H9 (cell line): ENCODE measurements around the gene TMEM131. TPM values are rescaled to one million over a fixed set of nuclear protein-coding genes. Genes with fewer than 3 reads are reported as not detected.

ENCODE experiments used
- DNase-seq: peaks from one replicate; pipeline ENCODE4 v3.0.0-alpha.2; 2017
- H2AFZ ChIP-seq: one replicate; pipeline ENCODE4 v1.6.1; 2013; ENCODE audit warnings: mild to moderate bottlenecking, low read length, control low read depth, moderate library complexity
- H2AK5ac ChIP-seq: 2 replicates; pipeline ENCODE4 v1.6.1; 2013; ENCODE audit warnings: low read length, control low read depth, mixed read lengths; ENCODE audit not compliant: insufficient read length
- H2BK120ac ChIP-seq: one replicate; pipeline ENCODE4 v1.6.1; 2013; ENCODE audit warnings: low read depth, mild to moderate bottlenecking, low read length, control low read depth, inconsistent platforms; ENCODE audit not compliant: poor library complexity, severe bottlenecking
- H2BK12ac ChIP-seq: 2 replicates; pipeline ENCODE4 v1.6.1; 2013; ENCODE audit warnings: low read length, control low read depth, mixed read lengths, low read depth; ENCODE audit not compliant: insufficient read length
- H2BK15ac ChIP-seq: 2 replicates; pipeline ENCODE4 v1.6.1; 2013; ENCODE audit warnings: low read depth, low read length, control low read depth
- H2BK20ac ChIP-seq: one replicate; pipeline ENCODE4 v1.6.1; 2013; ENCODE audit warnings: low read depth, mild to moderate bottlenecking, low read length, control low read depth, inconsistent platforms; ENCODE audit not compliant: poor library complexity, severe bottlenecking
- H2BK5ac ChIP-seq: 2 replicates; pipeline ENCODE4 v1.6.1; 2013; ENCODE audit warnings: low read length, control low read depth, mixed read lengths; ENCODE audit not compliant: insufficient read length
- H3K14ac ChIP-seq: 2 replicates; pipeline ENCODE4 v1.6.1; 2013; ENCODE audit warnings: low read length, control low read depth; ENCODE audit not compliant: insufficient read depth
- H3K18ac ChIP-seq: 2 replicates; pipeline ENCODE4 v1.6.1; 2013; ENCODE audit warnings: low read depth, mild to moderate bottlenecking, mixed read lengths, low read length, control low read depth; ENCODE audit not compliant: insufficient read length
- H3K23ac ChIP-seq: 2 replicates; pipeline ENCODE4 v1.6.1; 2013; ENCODE audit warnings: low read length, control low read depth, mixed read lengths, low read depth; ENCODE audit not compliant: insufficient read length
- H3K23me2 ChIP-seq: 2 replicates; pipeline ENCODE4 v1.6.1; 2013; ENCODE audit warnings: low read depth, mild to moderate bottlenecking, mixed read lengths, low read length, control low read depth; ENCODE audit not compliant: insufficient read length, poor library complexity, severe bottlenecking
- H3K27ac ChIP-seq: 2 replicates; pipeline ENCODE4 v1.5.1; 2013; ENCODE audit warnings: low read length, control low read depth, mixed read lengths, low read depth; ENCODE audit not compliant: insufficient read length
- H3K27me3 ChIP-seq: 2 replicates; pipeline ENCODE4 v1.6.1; 2013; ENCODE audit warnings: low read length, control low read depth, inconsistent platforms; ENCODE audit not compliant: insufficient read depth
- H3K4ac ChIP-seq: 2 replicates; pipeline ENCODE4 v1.6.1; 2013; ENCODE audit warnings: low read depth, mild to moderate bottlenecking, control low read depth, inconsistent platforms, low read length, moderate library complexity
- H3K4me1 ChIP-seq: 2 replicates; pipeline ENCODE4 v1.6.1; 2013; ENCODE audit warnings: low read length, control low read depth, inconsistent platforms; ENCODE audit not compliant: insufficient read depth
- H3K4me2 ChIP-seq: 2 replicates; pipeline ENCODE4 v1.6.1; 2013; ENCODE audit warnings: low read length, control low read depth, mixed read lengths; ENCODE audit not compliant: insufficient read length, insufficient read depth
- H3K56ac ChIP-seq: 2 replicates; pipeline ENCODE4 v1.6.1; 2013; ENCODE audit warnings: low read depth, mild to moderate bottlenecking, mixed read lengths, low read length, control low read depth; ENCODE audit not compliant: insufficient read length
- H3K79me1 ChIP-seq: 2 replicates; pipeline ENCODE4 v1.6.1; 2013; ENCODE audit warnings: low read depth, mild to moderate bottlenecking, moderate library complexity, low read length, control low read depth, inconsistent platforms; ENCODE audit not compliant: insufficient read depth, poor library complexity, severe bottlenecking
- H3K79me2 ChIP-seq: 2 replicates; pipeline ENCODE4 v1.6.1; 2013; ENCODE audit warnings: low read length, control low read depth, inconsistent platforms; ENCODE audit not compliant: insufficient read depth
- H3K9ac ChIP-seq: 2 replicates; pipeline ENCODE4 v1.6.1; 2013; ENCODE audit warnings: low read length, control low read depth, mixed read lengths; ENCODE audit not compliant: insufficient read length; ENCODE audit errors: extremely low read depth
- H3K9me3 ChIP-seq: one replicate; pipeline ENCODE4 v1.6.1; 2013; ENCODE audit warnings: low read depth, low read length, inconsistent platforms; ENCODE audit not compliant: control insufficient read depth
- H3T11ph ChIP-seq: one replicate; pipeline ENCODE4 v1.6.1; 2013; ENCODE audit warnings: mild to moderate bottlenecking, low read length, control low read depth, inconsistent platforms
- H4K20me1 ChIP-seq: one replicate; pipeline ENCODE4 v1.6.1; 2013; ENCODE audit not compliant: control insufficient read depth, insufficient read length, insufficient read depth
- H4K5ac ChIP-seq: 2 replicates; pipeline ENCODE4 v1.6.1; 2013; ENCODE audit warnings: low read depth, mild to moderate bottlenecking, mixed read lengths, low read length, control low read depth; ENCODE audit not compliant: insufficient read length
- H4K8ac ChIP-seq: replicated peaks from 2 replicates; pipeline ENCODE4 v1.6.1; 2013; ENCODE audit warnings: low read length, control low read depth, mixed read lengths, low read depth; ENCODE audit not compliant: insufficient read length
- H4K91ac ChIP-seq: 2 replicates; pipeline ENCODE4 v1.6.1; 2013; ENCODE audit warnings: low read depth, mild to moderate bottlenecking, moderate library complexity, mixed read lengths, low read length, control low read depth; ENCODE audit not compliant: insufficient read length
- H3K27ac Mint-ChIP-seq, 3 experiments: 2 replicates in 2 of 3; 3 replicates in 1 of 3; pipeline ENCODE4 v1.8.0; 2020 to 2021; ENCODE audit warnings: mixed read lengths in 3 of 3, mild to moderate bottlenecking in 1 of 3, moderate library complexity in 1 of 3
- H3K27me3 Mint-ChIP-seq: 2 replicates; pipeline ENCODE4 v1.8.0; 2021; ENCODE audit warnings: low read depth, mild to moderate bottlenecking, moderate library complexity, mixed read lengths
- H3K36me3 Mint-ChIP-seq, 3 experiments: 2 replicates in 2 of 3; 3 replicates in 1 of 3; pipeline ENCODE4 v1.8.0; 2020 to 2021; ENCODE audit warnings: low read depth in 3 of 3, mixed read lengths in 3 of 3; ENCODE audit not compliant: insufficient read depth in 1 of 3
- H3K4me1 Mint-ChIP-seq, 2 experiments: 2 replicates each; pipeline ENCODE4 v1.8.0; 2020; ENCODE audit warnings: mixed read lengths in 2 of 2
- H3K4me3 Mint-ChIP-seq, 2 experiments: 2 replicates in 1 of 2; 3 replicates in 1 of 2; pipeline ENCODE4 v1.8.0; 2020 to 2021; ENCODE audit warnings: mild to moderate bottlenecking in 2 of 2, mixed read lengths in 2 of 2, moderate library complexity in 1 of 2
- H3K9me3 Mint-ChIP-seq, 2 experiments: 2 replicates in 1 of 2; 3 replicates in 1 of 2; pipeline ENCODE4 v1.8.0; 2020; ENCODE audit warnings: mild to moderate bottlenecking in 2 of 2, mixed read lengths in 2 of 2, moderate library complexity in 1 of 2
- WGBS: extraction: QIAGEN DNeasy Blood & Tissue Kit; methylation state at CpG from one replicate; pipeline ENCODE4 v1.1.7; 2013; ENCODE audit warnings: missing lambda C conversion rate, low lambda C conversion rate, mixed read lengths; ENCODE audit not compliant: insufficient read length; ENCODE audit errors: extremely low coverage; 5-methylcytosine and 5-hydroxymethylcytosine counted together
- total RNA-seq: library from RNA; stranded (reverse); gene quantifications from 2 replicates; pipeline ENCODE4 v1.2.1, GENCODE V29; 2021
- TF ChIP-seq, protein P1 (sequence below): fragments of 200-600 bp; sonication (generic); conservative IDR thresholded peaks from 3 replicates; pipeline ENCODE4 v1.8.0; 2021; ENCODE audit warnings: antibody characterized with exemption, mild to moderate bottlenecking

The TMEM131 gene
- total RNA-seq, 1 experiment from 2014 or later = 20.9 TPM

GRCh38 chr2:98009887-98010760 is 14.4 kb upstream of the TMEM131 start:
- Histone ChIP-seq H3K27ac (no peak overlapping the region), H3K9ac (no peak overlapping the region), H2AK5ac (no peak overlapping the region), H3K79me2 (0 out of 2 replicates have a peak, but pooled peaks cover 2% of the 10 kb centered on the region), H3K14ac (no peak overlapping the region), H3K27me3 (no peaks in the 10 kb centered on the region), H3K18ac (no peak overlapping the region), H2BK15ac (no peak overlapping the region), H3K23me2 (no peaks in the 10 kb centered on the region), H2BK120ac (no peak overlapping the region), H3K4ac (no peak overlapping the region), H3T11ph (no peak overlapping the region), H3K4me1 (no peaks in the 10 kb centered on the region), H3K4me2 (no peak overlapping the region), H3K9me3 (no peaks in the 10 kb centered on the region), H4K20me1 (no peaks in the 10 kb centered on the region), H2BK12ac (no peak overlapping the region), H3K79me1 (no peaks in the 10 kb centered on the region), H4K5ac (no peak overlapping the region), H4K8ac (no peak overlapping the region), H3K56ac (no peak overlapping the region), H2BK5ac (no peak overlapping the region), H4K91ac (no peak overlapping the region), H3K23ac (no peak overlapping the region), H2BK20ac (no peak overlapping the region), H2AFZ (no peak overlapping the region)
- Mint-ChIP-seq H3K4me3 (no peak overlapping the region), H3K27ac (no peak overlapping the region; a peak in 1 of 7 replicates), H3K9me3 (no peaks in the 10 kb centered on the region; a peak in 1 of 5 replicates), H3K4me1 (no peaks in the 10 kb centered on the region), H3K27me3 (no peaks in the 10 kb centered on the region), H3K36me3 (no peaks in the 10 kb centered on the region)
- TF ChIP-seq, protein P1, sequence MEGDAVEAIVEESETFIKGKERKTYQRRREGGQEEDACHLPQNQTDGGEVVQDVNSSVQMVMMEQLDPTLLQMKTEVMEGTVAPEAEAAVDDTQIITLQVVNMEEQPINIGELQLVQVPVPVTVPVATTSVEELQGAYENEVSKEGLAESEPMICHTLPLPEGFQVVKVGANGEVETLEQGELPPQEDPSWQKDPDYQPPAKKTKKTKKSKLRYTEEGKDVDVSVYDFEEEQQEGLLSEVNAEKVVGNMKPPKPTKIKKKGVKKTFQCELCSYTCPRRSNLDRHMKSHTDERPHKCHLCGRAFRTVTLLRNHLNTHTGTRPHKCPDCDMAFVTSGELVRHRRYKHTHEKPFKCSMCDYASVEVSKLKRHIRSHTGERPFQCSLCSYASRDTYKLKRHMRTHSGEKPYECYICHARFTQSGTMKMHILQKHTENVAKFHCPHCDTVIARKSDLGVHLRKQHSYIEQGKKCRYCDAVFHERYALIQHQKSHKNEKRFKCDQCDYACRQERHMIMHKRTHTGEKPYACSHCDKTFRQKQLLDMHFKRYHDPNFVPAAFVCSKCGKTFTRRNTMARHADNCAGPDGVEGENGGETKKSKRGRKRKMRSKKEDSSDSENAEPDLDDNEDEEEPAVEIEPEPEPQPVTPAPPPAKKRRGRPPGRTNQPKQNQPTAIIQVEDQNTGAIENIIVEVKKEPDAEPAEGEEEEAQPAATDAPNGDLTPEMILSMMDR = no peak
- no CpG with 5 or more reads among the region's 10 CpGs for WGBS
- DNase-seq = no peak
